GM12878 (cell line): ENCODE data around the gene NAXE. TPM values are rescaled to one million over a fixed set of nuclear protein-coding genes. Genes with fewer than 3 reads are reported as not detected.

Experiments
- BCLAF1 ChIP-seq: fragments of 450-650 bp; IDR thresholded peaks from 2 replicates; pipeline ENCODE4 v1.6.1; 2017; ENCODE audit warnings: antibody characterized with exemption, mild to moderate bottlenecking, moderate library complexity
- E4F1 ChIP-seq: fragments of 450-650 bp; IDR thresholded peaks from 2 replicates; pipeline ENCODE4 v1.6.1; 2018; ENCODE audit warnings: borderline replicate concordance, mild to moderate bottlenecking; ENCODE audit not compliant: partially characterized antibody
- EGR1 ChIP-seq, 2 experiments: IDR thresholded peaks; 1 replicate in 1 of 2; 2 replicates in 1 of 2; pipeline ENCODE4 v1.6.1; 2011 to 2012; ENCODE audit warnings: low read depth in 2 of 2, low read length in 2 of 2, borderline replicate concordance in 1 of 2, mild to moderate bottlenecking in 1 of 2, moderate library complexity in 1 of 2
- JUND ChIP-seq: IDR thresholded peaks from 2 replicates; pipeline ENCODE4 v1.6.1; 2012; ENCODE audit warnings: low read depth, mild to moderate bottlenecking, low read length, improper control_type of control experiment, moderate library complexity
- SUZ12 ChIP-seq: fragments of 200-600 bp; sonication (generic); IDR thresholded peaks from one replicate; pipeline ENCODE4 v1.6.1; 2018; ENCODE audit warnings: antibody characterized with exemption, mild to moderate bottlenecking; ENCODE audit not compliant: unreplicated experiment
- ZNF622 ChIP-seq: fragments of 450-650 bp; IDR thresholded peaks from 2 replicates; pipeline ENCODE4 v1.6.1; 2017; ENCODE audit warnings: mild to moderate bottlenecking, inconsistent platforms
- polyA plus RNA-seq, 11 experiments: library from polyadenylated mRNA; depleted of rRNA in 4 of 11; unstranded in 6 of 11; stranded (reverse) in 5 of 11; fragments of >200 nt; fragmentation: Nextera tagmentation in 4 of 11; fragmentation: Illumina TruSeq in 1 of 11; extraction: Ambion mirVana in 4 of 11; extraction: Trizol in 1 of 11; gene quantifications; 1 replicate in 1 of 11; 2 replicates in 10 of 11; pipeline versions ENCODE4 v1.2.1 to v1.2.3, GENCODE V29; 2011 to 2016; ENCODE audit warnings: inconsistent platforms in 2 of 11, missing spikeins in 2 of 11, low read depth in 1 of 11
- total RNA-seq, 4 experiments: library from RNA; depleted of rRNA in 3 of 4; stranded (reverse); fragments of >200 nt in 3 of 4; fragmentation: Illumina TruSeq in 1 of 4; extraction: Trizol in 1 of 4; gene quantifications; 2 replicates each; pipeline versions ENCODE4 v1.2.1 to v1.2.3, GENCODE V29; 2013 to 2021

Gene NAXE
- total and polyA plus RNA-seq, 10 of the 15 experiments (the other 5 are each of a cell fraction or from before 2014, with no cell fraction given) = 17.8 to 93.3 (median 68.8) TPM

- TF ChIP-seq BCLAF1 (no peak), SUZ12 (no peak), ZNF622 (no peak), E4F1 (no peak), JUND (no peak), EGR1 (IDR thresholded peaks at IDR 0.05; ENCODE audit: borderline replicate concordance in 1 of 2, low read depth in 2 of 2, low read length in 2 of 2) (no peak)
Measured at GRCh38 chr1:156600733-156601121, 9.2 kb downstream of the NAXE start (continued).
